ENCODE results near the gene MAGI1. TPM values are rescaled to one million over a fixed set of nuclear protein-coding genes. Genes with fewer than 3 reads are reported as not detected.

MAGI1 gene
- total RNA-seq, 1 donor from 2014 or later, result 49.8 TPM

- Mint-ChIP-seq H3K4me1 (peaks cover 9% of the 10 kb centered on the region), H3K9me3 (no peaks in the 10 kb centered on the region), H3K27me3 (ENCODE audit: low read depth) (no peaks in the 10 kb centered on the region), H3K27ac (ENCODE audit: unreplicated experiment) (no peak overlapping the region), H3K36me3 (ENCODE audit: low read depth) (no peaks in the 10 kb centered on the region), H3K4me3 (no peak overlapping the region)
- no peak for DNase-seq (ENCODE audit: low read depth, low spot score)
- TF ChIP-seq CTCF (conservative IDR thresholded peaks at IDR 0.05), result no peak
Observed at GRCh38 chr3:65605876-65606432, 432.8 kb downstream of the MAGI1 start.

GRCh38 chr3:65604863-65605526, 433.7 kb downstream of the MAGI1 start:
- Mint-ChIP-seq H3K36me3 (ENCODE audit: low read depth) (no peaks in the 10 kb centered on the region), H3K27me3 (ENCODE audit: low read depth) (no peaks in the 10 kb centered on the region), H3K4me1 (peaks cover 9% of the 10 kb centered on the region), H3K4me3 (no peak overlapping the region), H3K27ac (ENCODE audit: unreplicated experiment) (no peak overlapping the region), H3K9me3 (no peaks in the 10 kb centered on the region)
- no peak for TF ChIP-seq CTCF (conservative IDR thresholded peaks at IDR 0.05)
- no peak for DNase-seq (ENCODE audit: low read depth, low spot score)

- Mint-ChIP-seq H3K4me3 (no peak overlapping the region), H3K4me1 (peaks cover 19% of the 10 kb centered on the region), H3K27me3 (ENCODE audit: low read depth) (no peaks in the 10 kb centered on the region), H3K27ac (ENCODE audit: unreplicated experiment) (no peak overlapping the region), H3K36me3 (ENCODE audit: low read depth) (no peaks in the 10 kb centered on the region), H3K9me3 (no peaks in the 10 kb centered on the region)
- no peak for DNase-seq (ENCODE audit: low read depth, low spot score)
- TF ChIP-seq CTCF (conservative IDR thresholded peaks at IDR 0.05), result no peak
Observed at GRCh38 chr3:65603631-65604030, 435.1 kb downstream of the MAGI1 start.

- H3K27me3 Mint-ChIP-seq (ENCODE audit: low read depth), result no peaks in the 10 kb centered on the region
- no peaks in the 10 kb centered on the region for H3K36me3 Mint-ChIP-seq (ENCODE audit: low read depth)
- H3K4me3 Mint-ChIP-seq, result no peak overlapping the region
- H3K4me1 Mint-ChIP-seq, result peaks cover 35% of the 10 kb centered on the region
- H3K9me3 Mint-ChIP-seq, result no peaks in the 10 kb centered on the region
- no peak for TF ChIP-seq CTCF (conservative IDR thresholded peaks at IDR 0.05)
- DNase-seq (ENCODE audit: low read depth, low spot score), result no peak
- no peak overlapping the region for H3K27ac Mint-ChIP-seq (ENCODE audit: unreplicated experiment)
Observed at GRCh38 chr3:65600888-65601287, 437.8 kb downstream of the MAGI1 start.

GRCh38 chr3:65597952-65598413, 440.7 kb downstream of the MAGI1 start:
- peak overlapping the region; percentile 99 for H3K27ac Mint-ChIP-seq (ENCODE audit: unreplicated experiment)
- no peaks in the 10 kb centered on the region for H3K27me3 Mint-ChIP-seq (ENCODE audit: low read depth)
- TF ChIP-seq CTCF (conservative IDR thresholded peaks at IDR 0.05), result no peak
- H3K4me3 Mint-ChIP-seq, result peak overlapping the region; percentile 98
- no peaks in the 10 kb centered on the region for H3K36me3 Mint-ChIP-seq (ENCODE audit: low read depth)
- peak; percentile 29 for DNase-seq (ENCODE audit: low read depth, low spot score)
- peaks cover 64% of the 10 kb centered on the region for H3K4me1 Mint-ChIP-seq
- H3K9me3 Mint-ChIP-seq, result no peaks in the 10 kb centered on the region

All from neural crest cell (in vitro differentiated cells).